Keratinocyte (primary cell): ENCODE measurements around the gene TGFBI. TPM values are rescaled to one million over a fixed set of nuclear protein-coding genes. Genes with fewer than 3 reads are reported as not detected.

Experiments
- DNase-seq: peaks from one replicate; pipeline ENCODE4 v3.0.0-alpha.2; 2011; ENCODE audit warnings: low read depth, missing footprints, low spot score
- FAIRE-seq: peaks from 2 replicates; lab custom pipeline; 2011; peaks lifted over from hg19 to GRCh38; lab: Jason Lieb, UNC
- H2AFZ ChIP-seq: 2 replicates; pipeline ENCODE4 v1.6.0; 2012; ENCODE audit warnings: low read length, control low read depth, inconsistent platforms; ENCODE audit not compliant: control insufficient read depth
- H3K27ac ChIP-seq: 2 replicates; pipeline ENCODE4 v1.5.1; 2011; ENCODE audit warnings: low read length; ENCODE audit not compliant: control insufficient read depth, insufficient read depth
- H3K27me3 ChIP-seq: 3 replicates; pipeline ENCODE4 v1.6.0; 2011; ENCODE audit warnings: low read length; ENCODE audit not compliant: control insufficient read depth, insufficient read depth; ENCODE audit errors: extremely low read depth
- H3K36me3 ChIP-seq, 2 experiments: 2 replicates in 1 of 2; 3 replicates in 1 of 2; pipeline ENCODE4 v1.5.1; 2011; ENCODE audit warnings: low read length in 2 of 2, mild to moderate bottlenecking in 1 of 2; ENCODE audit not compliant: control insufficient read depth in 2 of 2, insufficient read depth in 2 of 2; ENCODE audit errors: extremely low read depth in 1 of 2
- H3K4me1 ChIP-seq: 3 replicates; pipeline ENCODE4 v1.5.1; 2011; ENCODE audit warnings: low read length; ENCODE audit not compliant: control insufficient read depth, insufficient read depth; ENCODE audit errors: extremely low read depth
- H3K4me2 ChIP-seq: 3 replicates; pipeline ENCODE4 v1.6.0; 2011; ENCODE audit warnings: low read depth, low read length; ENCODE audit not compliant: control insufficient read depth, insufficient read depth; ENCODE audit errors: extremely low read depth
- H3K4me3 ChIP-seq, 3 experiments: fragments of 200-600 bp in 1 of 3; sonication (generic) in 1 of 3; 2 replicates in 2 of 3; 3 replicates in 1 of 3; pipeline ENCODE4 v1.5.1; 2011 to 2016; ENCODE audit warnings: low read length in 3 of 3, mild to moderate bottlenecking in 3 of 3, control low read depth in 2 of 3, inconsistent platforms in 1 of 3, low read depth in 1 of 3, mixed read lengths in 1 of 3, mixed run types in 1 of 3, moderate library complexity in 1 of 3; ENCODE audit not compliant: control insufficient read depth in 2 of 3, insufficient read depth in 2 of 3; ENCODE audit errors: extremely low read depth in 1 of 3
- H3K79me2 ChIP-seq: 2 replicates; pipeline ENCODE4 v1.6.0; 2012; ENCODE audit warnings: low read length; ENCODE audit not compliant: control insufficient read depth, insufficient read depth
- H3K9ac ChIP-seq: 3 replicates; pipeline ENCODE4 v1.6.0; 2011; ENCODE audit warnings: low read length; ENCODE audit not compliant: control insufficient read depth, insufficient read depth; ENCODE audit errors: extremely low read depth
- H3K9me1 ChIP-seq: 3 replicates; pipeline ENCODE4 v1.6.0; 2011; ENCODE audit warnings: low read length; ENCODE audit not compliant: control insufficient read depth, insufficient read depth; ENCODE audit errors: extremely low read depth
- H3K9me3 ChIP-seq: 2 replicates; pipeline ENCODE4 v1.5.1; 2012; ENCODE audit warnings: low read depth, low read length; ENCODE audit not compliant: control insufficient read depth
- H4K20me1 ChIP-seq: 3 replicates; pipeline ENCODE4 v1.6.0; 2011; ENCODE audit warnings: low read length; ENCODE audit not compliant: control insufficient read depth, insufficient read depth; ENCODE audit errors: extremely low read depth
- EZH2 ChIP-seq: IDR thresholded peaks from one replicate; pipeline ENCODE4 v1.6.1; 2012; ENCODE audit warnings: inconsistent platforms, mild to moderate bottlenecking, low read length, moderate library complexity
- dilution Hi-C: fragments of 300-500 bp; cut with MboI; formaldehyde crosslinking; loops from one replicate; pipeline ENCODE4 v1.7.0; 2020; ENCODE audit warnings: low sequenced_read_pairs; ENCODE audit not compliant: extremely low pct_ligation_motif_present
- polyA plus RNA-seq, 5 experiments: library from polyadenylated mRNA; depleted of rRNA in 3 of 5; stranded (reverse) in 3 of 5; stranded (forward) in 1 of 5; unstranded in 1 of 5; fragments of >200 nt; gene quantifications; 1 replicate in 1 of 5; 2 replicates in 3 of 5; 3 replicates in 1 of 5; pipeline versions ENCODE4 v1.2.1 to v1.2.3, GENCODE V29; 2011 to 2012; ENCODE audit warnings: missing spikeins in 2 of 5, low read depth in 1 of 5, low replicate concordance in 1 of 5
- TF ChIP-seq, protein P1 (sequence below), 3 experiments: IDR thresholded peaks in 1 of 3; conservative IDR thresholded peaks in 1 of 3; optimal IDR thresholded peaks in 1 of 3; 2 replicates in 2 of 3; 3 replicates in 1 of 3; pipeline versions ENCODE3 to v1.5.1; 2011; ENCODE audit warnings: low read length in 3 of 3, mild to moderate bottlenecking in 3 of 3, moderate library complexity in 2 of 3, control low read depth in 1 of 3, inconsistent platforms in 1 of 3; ENCODE audit not compliant: insufficient read depth in 2 of 3; ENCODE audit errors: extremely low read depth in 1 of 3

The TGFBI gene
- polyA plus RNA-seq, 1 donor (not counting 4 experiments of a cell fraction or from before 2014, with no cell fraction given) = 270 TPM

DNA sequence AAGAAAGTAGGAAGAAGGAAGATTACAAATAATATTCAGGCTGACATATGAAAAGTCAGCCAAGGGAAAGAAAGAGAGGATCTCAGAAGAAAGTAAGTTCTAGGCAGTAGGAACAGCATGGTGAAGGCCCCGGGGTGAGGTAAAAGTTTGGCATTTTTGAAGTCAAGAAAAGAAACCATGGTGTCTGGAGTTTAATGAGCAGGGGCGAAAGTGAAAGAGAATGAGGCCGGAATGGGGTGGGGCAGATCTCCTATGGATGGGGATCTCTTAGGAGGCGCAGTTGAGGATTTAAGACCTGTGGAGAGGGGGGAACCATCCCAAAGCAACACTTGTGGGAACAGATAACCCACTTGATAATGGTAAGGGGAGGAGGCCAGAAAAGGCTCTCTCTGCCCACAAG lies 61.5 kb downstream of the TGFBI start:
- no peaks in the 10 kb centered on the region for H3K79me2 ChIP-seq
- H4K20me1 ChIP-seq = no peaks in the 10 kb centered on the region
- peaks cover 7% of the 10 kb centered on the region for H3K4me1 ChIP-seq
- H3K36me3 ChIP-seq = no peaks in the 10 kb centered on the region
- no peak for DNase-seq
- dilution Hi-C loops = no loop called here
- no peak overlapping the region for H3K4me2 ChIP-seq
- no peak for FAIRE-seq
- no peak overlapping the region for H3K4me3 ChIP-seq
- no peak overlapping the region for H2AFZ ChIP-seq
- no peaks in the 10 kb centered on the region for H3K9me3 ChIP-seq
- no peak overlapping the region for H3K27ac ChIP-seq
- no peaks in the 10 kb centered on the region for H3K27me3 ChIP-seq
- no peak overlapping the region for H3K9ac ChIP-seq
- TF ChIP-seq EZH2 = no peak
- TF ChIP-seq, protein P1, sequence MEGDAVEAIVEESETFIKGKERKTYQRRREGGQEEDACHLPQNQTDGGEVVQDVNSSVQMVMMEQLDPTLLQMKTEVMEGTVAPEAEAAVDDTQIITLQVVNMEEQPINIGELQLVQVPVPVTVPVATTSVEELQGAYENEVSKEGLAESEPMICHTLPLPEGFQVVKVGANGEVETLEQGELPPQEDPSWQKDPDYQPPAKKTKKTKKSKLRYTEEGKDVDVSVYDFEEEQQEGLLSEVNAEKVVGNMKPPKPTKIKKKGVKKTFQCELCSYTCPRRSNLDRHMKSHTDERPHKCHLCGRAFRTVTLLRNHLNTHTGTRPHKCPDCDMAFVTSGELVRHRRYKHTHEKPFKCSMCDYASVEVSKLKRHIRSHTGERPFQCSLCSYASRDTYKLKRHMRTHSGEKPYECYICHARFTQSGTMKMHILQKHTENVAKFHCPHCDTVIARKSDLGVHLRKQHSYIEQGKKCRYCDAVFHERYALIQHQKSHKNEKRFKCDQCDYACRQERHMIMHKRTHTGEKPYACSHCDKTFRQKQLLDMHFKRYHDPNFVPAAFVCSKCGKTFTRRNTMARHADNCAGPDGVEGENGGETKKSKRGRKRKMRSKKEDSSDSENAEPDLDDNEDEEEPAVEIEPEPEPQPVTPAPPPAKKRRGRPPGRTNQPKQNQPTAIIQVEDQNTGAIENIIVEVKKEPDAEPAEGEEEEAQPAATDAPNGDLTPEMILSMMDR (optimal IDR thresholded peaks at IDR 0.05 in 1 of 3, IDR thresholded peaks at IDR 0.05 in 1 of 3, conservative IDR thresholded peaks at IDR 0.05 in 1 of 3; ENCODE audit: extremely low read depth in 1 of 3, insufficient read depth in 2 of 3, low read length in 3 of 3) = no peak
- no peaks in the 10 kb centered on the region for H3K9me1 ChIP-seq

DNA sequence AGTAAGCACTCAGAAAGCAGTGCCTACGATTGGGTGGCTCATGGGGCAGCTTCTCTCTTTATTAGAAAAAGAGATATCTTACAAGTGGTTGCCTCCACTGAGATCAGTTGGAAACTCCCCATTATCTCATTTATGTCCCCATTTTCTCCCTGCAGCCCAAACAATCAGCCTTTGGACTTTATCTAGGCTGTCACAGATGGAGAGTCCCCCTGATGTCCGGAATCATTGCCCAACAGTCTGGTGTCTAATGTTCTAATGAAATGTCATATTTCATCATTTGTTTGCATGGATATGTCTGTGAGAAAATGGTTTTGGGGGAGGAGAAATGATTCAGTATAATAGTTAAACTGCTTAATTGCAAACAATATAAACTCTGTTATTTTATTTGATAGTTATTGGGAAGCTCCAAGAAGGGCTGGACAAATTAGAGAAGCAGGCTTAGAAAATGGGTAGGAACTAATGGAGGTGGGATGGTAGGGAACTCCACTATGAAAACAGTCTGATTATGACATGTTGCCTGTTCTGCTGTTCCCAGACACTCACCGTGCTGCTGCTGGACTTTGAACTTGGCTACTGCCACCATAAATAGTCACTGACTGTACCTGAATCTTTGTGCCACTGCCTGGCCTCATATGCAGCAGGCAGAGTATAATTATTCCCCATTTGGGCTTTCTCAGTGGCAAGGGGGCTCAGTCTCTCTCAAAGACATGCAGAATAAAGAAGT lies 65.6 kb downstream of the TGFBI start:
- no peak for DNase-seq
- Histone ChIP-seq H3K4me1 (no peaks in the 10 kb centered on the region), H2AFZ (no peak overlapping the region), H4K20me1 (no peaks in the 10 kb centered on the region), H3K9me1 (no peaks in the 10 kb centered on the region), H3K79me2 (no peaks in the 10 kb centered on the region), H3K4me2 (no peak overlapping the region), H3K36me3 (no peaks in the 10 kb centered on the region), H3K27me3 (no peaks in the 10 kb centered on the region), H3K27ac (no peak overlapping the region), H3K9me3 (no peaks in the 10 kb centered on the region), H3K4me3 (no peak overlapping the region), H3K9ac (no peak overlapping the region)
- TF ChIP-seq, protein P1 (optimal IDR thresholded peaks at IDR 0.05 in 1 of 3, IDR thresholded peaks at IDR 0.05 in 1 of 3, conservative IDR thresholded peaks at IDR 0.05 in 1 of 3; ENCODE audit: extremely low read depth in 1 of 3, insufficient read depth in 2 of 3, low read length in 3 of 3) = no peak
- no peak for TF ChIP-seq EZH2
- dilution Hi-C loops = no loop called here
- FAIRE-seq = no peak
